ENCODE data around the gene RNF150. TPM values are rescaled to one million over a fixed set of nuclear protein-coding genes. Genes with fewer than 3 reads are reported as not detected.
"Not testable (repeated sequence)": the region's sequence is repeated elsewhere in the genome, so short reads cannot be mapped to it uniquely, and the experiment has no call there.

Gene RNF150
- total and polyA plus RNA-seq, 3 donors from 2014 or later: 4.7 to 7.8 (median 6.5) TPM

GRCh38 chr4:141174457-141174856 is 41.2 kb upstream of the RNF150 start:
- H3K4me3 ChIP-seq: no peak overlapping the region
- no peaks in the 10 kb centered on the region for H3K36me3 ChIP-seq (ENCODE audit: low read depth, missing control alignments)
- intact Hi-C loops (cut with DNase I; ENCODE audit: low total_unique reads): no loop called here
- no peaks in the 10 kb centered on the region for H3K9me3 ChIP-seq
- no peak for DNase-seq
- H3K27me3 ChIP-seq: no peaks in the 10 kb centered on the region
- TF ChIP-seq POLR2A (IDR thresholded peaks at IDR 0.05) (no peak), CTCF (IDR thresholded peaks at IDR 0.05) (no peak)
- H3K4me1 ChIP-seq: no peaks in the 10 kb centered on the region
- WGBS, 2 donors: 61 to 80% methylated on average over 1 of the region's 1 CpG
- H3K27ac ChIP-seq: no peak overlapping the region

GRCh38 chr4:141170671-141171070 is 37.4 kb upstream of the RNF150 start:
- Histone ChIP-seq H3K27me3 (no peaks in the 10 kb centered on the region), H3K4me3 (no peak overlapping the region), H3K36me3 (ENCODE audit: low read depth, missing control alignments) (no peaks in the 10 kb centered on the region), H3K27ac (no peak overlapping the region), H3K9me3 (no peaks in the 10 kb centered on the region), H3K4me1 (no peaks in the 10 kb centered on the region)
- WGBS, 2 donors: 57 to 61% methylated on average over 3 of the region's 3 CpGs
- no peak for DNase-seq
- intact Hi-C loops (cut with DNase I; ENCODE audit: low total_unique reads): no loop called here
- no peak for TF ChIP-seq POLR2A (IDR thresholded peaks at IDR 0.05)
- TF ChIP-seq CTCF (IDR thresholded peaks at IDR 0.05): no peak

- Histone ChIP-seq H3K4me3 (no peak overlapping the region), H3K27me3 (no peaks in the 10 kb centered on the region), H3K4me1 (no peaks in the 10 kb centered on the region), H3K27ac (no peak overlapping the region), H3K36me3 (ENCODE audit: low read depth, missing control alignments) (no peaks in the 10 kb centered on the region), H3K9me3 (no peaks in the 10 kb centered on the region)
- TF ChIP-seq CTCF (IDR thresholded peaks at IDR 0.05) (no peak), POLR2A (IDR thresholded peaks at IDR 0.05) (no peak)
- intact Hi-C loops (cut with DNase I; ENCODE audit: low total_unique reads): no loop called here
- DNase-seq: no peak
These were observed 36.1 kb upstream of the RNF150 start for GRCh38 chr4:141169391-141169790.

GRCh38 chr4:141165001-141165400 is 31.7 kb upstream of the RNF150 start:
- H3K36me3 ChIP-seq (ENCODE audit: low read depth, missing control alignments); intact Hi-C loops (cut with DNase I; ENCODE audit: low total_unique reads); DNase-seq; H3K4me3 ChIP-seq; H3K27me3 ChIP-seq; H3K4me1 ChIP-seq; H3K9me3 ChIP-seq; H3K27ac ChIP-seq: not testable (repeated sequence)
- 88 to 97% methylated on average over 5 of the region's 5 CpGs for WGBS, 2 donors

GRCh38 chr4:141159027-141159426 is 25.8 kb upstream of the RNF150 start:
- peak overlapping the region in 1 of 2 donors; percentile 23 for H3K27ac ChIP-seq
- H3K4me1 ChIP-seq: peaks cover 4% of the 10 kb centered on the region
- no peaks in the 10 kb centered on the region for H3K9me3 ChIP-seq
- TF ChIP-seq POLR2A (IDR thresholded peaks at IDR 0.05) (no peak), CTCF (IDR thresholded peaks at IDR 0.05) (no peak)
- H3K4me3 ChIP-seq: no peak overlapping the region
- DNase-seq: no peak
- no peaks in the 10 kb centered on the region for H3K36me3 ChIP-seq (ENCODE audit: low read depth, missing control alignments)
- 38 to 67% methylated on average over 1 of the region's 1 CpG for WGBS, 2 donors
- intact Hi-C loops (cut with DNase I; ENCODE audit: low total_unique reads): no loop called here
- H3K27me3 ChIP-seq: no peaks in the 10 kb centered on the region
